ENCODE measurements around the gene ORAI2.
"Not testable (repeated sequence)": the region's sequence is repeated elsewhere in the genome, so short reads cannot be mapped to it uniquely, and the experiment has no call there.

DNA sequence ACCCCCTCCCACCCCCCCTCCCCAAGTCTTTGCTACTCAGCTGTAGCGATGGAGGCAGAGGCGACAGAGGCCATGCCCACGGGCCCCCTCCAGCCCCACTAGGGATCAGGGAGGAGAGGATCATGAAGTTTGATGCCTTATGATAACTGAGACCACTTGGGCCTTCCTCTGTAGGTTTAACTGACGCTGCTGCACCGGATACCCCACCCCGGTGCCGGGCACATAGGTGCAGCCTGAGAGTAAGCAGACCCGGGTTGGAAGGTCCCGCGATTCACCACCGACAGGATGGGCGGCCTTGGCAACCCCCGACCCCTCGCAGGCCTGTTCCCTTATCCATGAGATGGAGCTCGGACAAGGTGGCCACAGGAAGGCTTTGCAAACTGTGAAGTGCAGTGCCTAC, 60.7 kb downstream of the ORAI2 start:
- TF ChIP-seq, protein P1, sequence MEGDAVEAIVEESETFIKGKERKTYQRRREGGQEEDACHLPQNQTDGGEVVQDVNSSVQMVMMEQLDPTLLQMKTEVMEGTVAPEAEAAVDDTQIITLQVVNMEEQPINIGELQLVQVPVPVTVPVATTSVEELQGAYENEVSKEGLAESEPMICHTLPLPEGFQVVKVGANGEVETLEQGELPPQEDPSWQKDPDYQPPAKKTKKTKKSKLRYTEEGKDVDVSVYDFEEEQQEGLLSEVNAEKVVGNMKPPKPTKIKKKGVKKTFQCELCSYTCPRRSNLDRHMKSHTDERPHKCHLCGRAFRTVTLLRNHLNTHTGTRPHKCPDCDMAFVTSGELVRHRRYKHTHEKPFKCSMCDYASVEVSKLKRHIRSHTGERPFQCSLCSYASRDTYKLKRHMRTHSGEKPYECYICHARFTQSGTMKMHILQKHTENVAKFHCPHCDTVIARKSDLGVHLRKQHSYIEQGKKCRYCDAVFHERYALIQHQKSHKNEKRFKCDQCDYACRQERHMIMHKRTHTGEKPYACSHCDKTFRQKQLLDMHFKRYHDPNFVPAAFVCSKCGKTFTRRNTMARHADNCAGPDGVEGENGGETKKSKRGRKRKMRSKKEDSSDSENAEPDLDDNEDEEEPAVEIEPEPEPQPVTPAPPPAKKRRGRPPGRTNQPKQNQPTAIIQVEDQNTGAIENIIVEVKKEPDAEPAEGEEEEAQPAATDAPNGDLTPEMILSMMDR (conservative IDR thresholded peaks at IDR 0.05; ENCODE audit: low read length) = not testable (repeated sequence)
- not testable (repeated sequence) for TF ChIP-seq EZH2phosphoT487 (IDR thresholded peaks at IDR 0.05; ENCODE audit: borderline replicate concordance)

Data from Loucy (cell line).